Nephron (organoid): ENCODE data around the gene ACACA.

Experiments
- H3K27ac Mint-ChIP-seq, 3 experiments: 2 replicates each; pipeline ENCODE4 v1.8.0; 2020; ENCODE audit warnings: mixed read lengths in 3 of 3, mild to moderate bottlenecking in 2 of 3, moderate library complexity in 1 of 3
- H3K27me3 Mint-ChIP-seq: 2 replicates; pipeline ENCODE4 v1.8.0; 2021; ENCODE audit warnings: low read depth, mild to moderate bottlenecking, moderate library complexity, mixed read lengths
- H3K36me3 Mint-ChIP-seq: 2 replicates; pipeline ENCODE4 v1.8.0; 2020; ENCODE audit warnings: low read depth, mixed read lengths
- H3K4me1 Mint-ChIP-seq: 2 replicates; pipeline ENCODE4 v1.8.0; 2020; ENCODE audit warnings: mixed read lengths
- H3K4me3 Mint-ChIP-seq, 3 experiments: 2 replicates each; pipeline ENCODE4 v1.8.0; 2020; ENCODE audit warnings: mild to moderate bottlenecking in 3 of 3, mixed read lengths in 3 of 3, moderate library complexity in 2 of 3
- H3K9me3 Mint-ChIP-seq: 2 replicates; pipeline ENCODE4 v1.8.0; 2020; ENCODE audit warnings: mixed read lengths
- CTCF ChIP-seq, 3 experiments: fragments of 200-600 bp; sonication (generic); IDR thresholded peaks; one replicate each; pipeline ENCODE4 v1.5.0; 2021; ENCODE audit warnings: antibody characterized with exemption in 3 of 3; ENCODE audit not compliant: unreplicated experiment in 3 of 3

The ACACA gene

GRCh38 chr17:37276475-37276874, 130.2 kb downstream of the ACACA start:
- peak overlapping the region in 1 of 3 experiments; percentile 0 for H3K27ac Mint-ChIP-seq
- H3K36me3 Mint-ChIP-seq, result peaks cover 36% of the 10 kb centered on the region
- no peaks in the 10 kb centered on the region for H3K27me3 Mint-ChIP-seq
- no peak overlapping the region for H3K4me3 Mint-ChIP-seq
- TF ChIP-seq CTCF (IDR thresholded peaks at IDR 0.05; ENCODE audit: unreplicated experiment in 3 of 3), result no peak
- peaks cover 13% of the 10 kb centered on the region for H3K4me1 Mint-ChIP-seq
- no peaks in the 10 kb centered on the region for H3K9me3 Mint-ChIP-seq

DNA sequence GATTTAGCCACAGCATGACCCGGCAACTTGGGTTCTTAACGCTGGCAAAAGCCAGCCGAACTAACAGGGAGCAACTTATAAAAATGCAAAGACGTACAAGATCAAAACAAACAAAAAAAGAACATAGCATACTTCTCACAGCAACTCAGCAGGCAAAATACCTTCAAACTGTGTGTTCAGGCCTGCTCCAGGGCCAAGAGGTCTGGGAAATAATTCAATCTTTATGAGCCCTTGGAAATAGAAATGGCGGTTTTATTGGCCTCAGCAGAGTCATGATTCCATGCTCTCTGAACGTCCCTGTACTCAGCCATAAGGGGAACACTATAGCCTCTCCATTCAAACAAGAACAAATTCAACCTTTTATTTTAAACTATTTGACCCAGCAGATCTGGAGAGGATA, 132.2 kb downstream of the ACACA start:
- Mint-ChIP-seq H3K27ac (peak overlapping the region in 2 of 3 experiments; percentile 1 to 82), H3K36me3 (peaks cover 38% of the 10 kb centered on the region), H3K9me3 (no peaks in the 10 kb centered on the region), H3K4me3 (no peak overlapping the region), H3K4me1 (peaks cover 13% of the 10 kb centered on the region), H3K27me3 (no peaks in the 10 kb centered on the region)
- TF ChIP-seq CTCF (IDR thresholded peaks at IDR 0.05; ENCODE audit: unreplicated experiment in 3 of 3), result no peak

GRCh38 chr17:37273409-37274051, 133.1 kb downstream of the ACACA start:
- H3K27ac Mint-ChIP-seq, result peak overlapping the region; percentile 1 to 82 (median 10)
- peaks cover 13% of the 10 kb centered on the region for H3K4me1 Mint-ChIP-seq

DNA sequence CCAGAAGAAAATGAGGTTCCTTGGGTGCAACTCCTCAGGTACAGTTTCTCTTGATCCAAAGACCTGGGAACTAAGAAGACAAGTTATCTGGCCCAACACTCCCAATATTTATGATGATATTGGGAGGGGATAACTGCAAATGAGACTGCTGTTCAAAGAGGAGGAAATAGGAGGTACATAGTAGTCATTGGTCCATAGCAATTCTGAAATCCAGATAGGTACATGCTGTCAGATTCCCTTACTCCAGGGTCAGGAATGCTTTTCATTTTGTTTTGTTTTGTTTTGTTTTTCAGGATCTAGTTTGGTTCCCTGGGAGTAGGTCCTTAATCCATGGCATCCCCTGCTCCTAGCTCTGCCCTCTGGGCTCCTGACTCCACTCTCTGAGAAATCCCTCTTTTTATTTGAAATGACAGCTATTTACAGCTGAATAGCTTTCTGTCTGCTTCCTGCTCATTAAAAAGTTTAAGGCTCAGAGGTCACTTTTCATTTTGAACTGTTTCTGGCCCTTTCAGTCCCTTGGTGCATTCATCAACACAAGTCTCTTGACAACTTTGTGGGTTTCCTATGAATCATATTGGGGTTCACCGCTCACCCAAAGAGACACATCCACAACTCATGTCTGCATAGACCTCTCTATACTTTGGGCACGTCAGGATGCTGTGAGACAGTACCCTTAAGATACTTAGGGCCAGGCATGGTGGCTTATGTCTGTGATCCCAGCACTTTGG, 141.0 kb downstream of the ACACA start:
- Mint-ChIP-seq H3K9me3 (peaks cover 21% of the 10 kb centered on the region), H3K36me3 (peaks cover 77% of the 10 kb centered on the region), H3K27me3 (no peaks in the 10 kb centered on the region), H3K4me1 (no peaks in the 10 kb centered on the region), H3K27ac (no peak overlapping the region), H3K4me3 (no peak overlapping the region)
- TF ChIP-seq CTCF (IDR thresholded peaks at IDR 0.05; ENCODE audit: unreplicated experiment in 3 of 3), result no peak

More at GRCh38 chr17:37273409-37274051, 133.1 kb downstream of the ACACA start:
- Mint-ChIP-seq H3K9me3 (no peaks in the 10 kb centered on the region), H3K4me3 (no peak overlapping the region), H3K27me3 (no peaks in the 10 kb centered on the region), H3K36me3 (peaks cover 45% of the 10 kb centered on the region)
- TF ChIP-seq CTCF (IDR thresholded peaks at IDR 0.05; ENCODE audit: unreplicated experiment in 3 of 3), result no peak

DNA sequence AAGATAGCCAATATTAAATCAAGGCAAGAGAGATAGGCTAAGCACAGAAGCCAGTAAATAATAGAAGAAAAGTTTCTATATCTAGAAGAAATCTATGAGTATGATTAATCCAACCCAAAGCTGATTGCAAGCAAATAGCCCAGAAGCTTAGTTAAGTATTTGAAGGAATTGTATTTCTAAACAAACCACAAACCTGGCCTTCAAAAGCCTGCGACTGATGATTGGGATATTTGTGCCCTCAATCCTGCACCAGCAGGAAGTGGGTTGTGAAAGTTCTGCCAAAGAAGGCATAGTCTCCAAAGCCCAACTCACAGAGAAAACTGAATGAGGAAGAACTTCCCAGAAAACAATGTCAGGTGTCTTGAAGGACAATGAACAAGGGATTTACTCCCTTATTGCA, 145.3 kb downstream of the ACACA start:
- H3K27me3 Mint-ChIP-seq, result no peaks in the 10 kb centered on the region
- H3K36me3 Mint-ChIP-seq, result peaks cover 46% of the 10 kb centered on the region
- peaks cover 8% of the 10 kb centered on the region for H3K9me3 Mint-ChIP-seq
- no peak for TF ChIP-seq CTCF (IDR thresholded peaks at IDR 0.05; ENCODE audit: unreplicated experiment in 3 of 3)
- H3K27ac Mint-ChIP-seq, result no peak overlapping the region
- no peaks in the 10 kb centered on the region for H3K4me1 Mint-ChIP-seq
- H3K4me3 Mint-ChIP-seq, result no peak overlapping the region
